DOHH2 (cell line): ENCODE results near the gene VGF.

Experiments
- EZH2phosphoT487 ChIP-seq: fragments of 200-600 bp; sonication (generic); IDR thresholded peaks from 2 replicates; pipeline ENCODE4 v1.6.1; 2017; ENCODE audit warnings: borderline replicate concordance, mild to moderate bottlenecking, antibody characterized with exemption, low read length, moderate library complexity, mixed read lengths
- TF ChIP-seq, protein P1 (sequence below): fragments of 200-600 bp; sonication (generic); IDR thresholded peaks from one replicate; pipeline ENCODE4 v1.5.1; 2014; ENCODE audit warnings: antibody characterized with exemption, mild to moderate bottlenecking, low read depth, low read length; ENCODE audit not compliant: poor library complexity, severe bottlenecking

DNA sequence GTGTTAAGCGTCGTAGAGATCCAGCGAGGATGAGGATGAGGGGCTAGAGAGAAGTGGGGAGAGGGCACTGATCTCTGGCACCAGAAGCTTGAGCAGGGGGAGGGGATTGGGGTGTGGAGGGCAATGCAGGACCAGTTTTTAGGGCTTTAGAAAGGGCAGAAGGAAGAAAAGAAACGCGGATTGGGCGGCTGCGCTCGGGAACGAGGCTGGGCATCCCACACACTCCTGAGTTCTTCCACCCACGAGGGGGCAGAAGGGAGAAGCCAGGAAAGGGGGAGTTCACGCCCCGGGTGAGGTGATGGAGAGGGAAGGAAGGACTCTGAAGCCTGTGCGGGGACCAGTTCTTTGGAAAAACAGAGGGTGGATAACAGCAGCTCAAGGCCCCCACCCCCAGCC, 6.1 kb upstream of the VGF start:
- TF ChIP-seq, protein P1, sequence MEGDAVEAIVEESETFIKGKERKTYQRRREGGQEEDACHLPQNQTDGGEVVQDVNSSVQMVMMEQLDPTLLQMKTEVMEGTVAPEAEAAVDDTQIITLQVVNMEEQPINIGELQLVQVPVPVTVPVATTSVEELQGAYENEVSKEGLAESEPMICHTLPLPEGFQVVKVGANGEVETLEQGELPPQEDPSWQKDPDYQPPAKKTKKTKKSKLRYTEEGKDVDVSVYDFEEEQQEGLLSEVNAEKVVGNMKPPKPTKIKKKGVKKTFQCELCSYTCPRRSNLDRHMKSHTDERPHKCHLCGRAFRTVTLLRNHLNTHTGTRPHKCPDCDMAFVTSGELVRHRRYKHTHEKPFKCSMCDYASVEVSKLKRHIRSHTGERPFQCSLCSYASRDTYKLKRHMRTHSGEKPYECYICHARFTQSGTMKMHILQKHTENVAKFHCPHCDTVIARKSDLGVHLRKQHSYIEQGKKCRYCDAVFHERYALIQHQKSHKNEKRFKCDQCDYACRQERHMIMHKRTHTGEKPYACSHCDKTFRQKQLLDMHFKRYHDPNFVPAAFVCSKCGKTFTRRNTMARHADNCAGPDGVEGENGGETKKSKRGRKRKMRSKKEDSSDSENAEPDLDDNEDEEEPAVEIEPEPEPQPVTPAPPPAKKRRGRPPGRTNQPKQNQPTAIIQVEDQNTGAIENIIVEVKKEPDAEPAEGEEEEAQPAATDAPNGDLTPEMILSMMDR = peak; percentile 41
- TF ChIP-seq EZH2phosphoT487 = no peak
